NCI-H510A treated with DMSO at 0.1 percent for 48 hours (cell line): ENCODE data around the gene FBXW5.

ENCODE experiments used
- DNase-seq: peaks from one replicate; lab custom pipeline; 2025; lab: John Stamatoyannopoulos, UW

FBXW5 gene

DNA sequence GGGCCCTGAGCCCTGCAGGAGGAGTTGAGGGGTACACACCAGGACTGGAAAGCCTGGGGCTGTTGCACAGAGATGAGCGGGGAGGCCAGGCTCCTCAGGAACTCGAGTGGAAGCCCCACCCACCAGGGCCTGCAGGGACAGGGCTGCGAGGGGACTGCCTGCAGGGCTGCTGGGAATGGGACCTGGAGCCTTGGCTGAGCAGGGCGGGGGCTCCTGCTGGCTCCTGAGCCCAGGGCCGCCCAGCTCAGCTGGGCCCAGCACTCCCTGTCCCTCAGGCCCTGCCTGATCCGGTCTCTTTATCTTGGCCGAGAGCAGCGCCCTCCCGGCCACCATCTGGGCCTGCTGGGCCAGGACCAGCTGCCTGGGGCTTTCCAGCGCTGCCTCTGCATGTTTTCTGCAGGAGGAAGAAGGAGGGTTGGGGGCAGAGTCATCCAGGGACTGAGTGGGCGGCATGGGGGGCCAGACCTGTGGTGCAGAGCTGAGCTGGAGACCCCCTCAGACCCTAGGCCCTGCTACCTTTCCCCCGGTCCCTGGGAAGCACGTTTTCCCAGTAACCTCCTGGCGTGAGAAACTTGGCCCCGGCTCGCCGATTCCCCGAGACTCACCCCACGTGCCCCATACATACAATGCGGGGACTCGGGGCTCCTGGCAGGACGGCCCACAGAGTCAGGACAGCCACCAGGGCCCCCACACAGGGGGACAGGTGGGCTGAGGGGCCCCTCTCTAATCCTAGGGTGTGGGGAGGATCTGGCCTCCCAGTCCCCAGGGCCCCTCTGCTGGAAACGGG is 16.9 kb upstream of the FBXW5 start:
- DNase-seq, result no peak

- DNase-seq, result no peak
Measured at GRCh38 chr9:136960938-136961275, 16.4 kb upstream of the FBXW5 start.

GRCh38 chr9:136960212-136960937 is 15.8 kb upstream of the FBXW5 start:
- no peak for DNase-seq

DNA sequence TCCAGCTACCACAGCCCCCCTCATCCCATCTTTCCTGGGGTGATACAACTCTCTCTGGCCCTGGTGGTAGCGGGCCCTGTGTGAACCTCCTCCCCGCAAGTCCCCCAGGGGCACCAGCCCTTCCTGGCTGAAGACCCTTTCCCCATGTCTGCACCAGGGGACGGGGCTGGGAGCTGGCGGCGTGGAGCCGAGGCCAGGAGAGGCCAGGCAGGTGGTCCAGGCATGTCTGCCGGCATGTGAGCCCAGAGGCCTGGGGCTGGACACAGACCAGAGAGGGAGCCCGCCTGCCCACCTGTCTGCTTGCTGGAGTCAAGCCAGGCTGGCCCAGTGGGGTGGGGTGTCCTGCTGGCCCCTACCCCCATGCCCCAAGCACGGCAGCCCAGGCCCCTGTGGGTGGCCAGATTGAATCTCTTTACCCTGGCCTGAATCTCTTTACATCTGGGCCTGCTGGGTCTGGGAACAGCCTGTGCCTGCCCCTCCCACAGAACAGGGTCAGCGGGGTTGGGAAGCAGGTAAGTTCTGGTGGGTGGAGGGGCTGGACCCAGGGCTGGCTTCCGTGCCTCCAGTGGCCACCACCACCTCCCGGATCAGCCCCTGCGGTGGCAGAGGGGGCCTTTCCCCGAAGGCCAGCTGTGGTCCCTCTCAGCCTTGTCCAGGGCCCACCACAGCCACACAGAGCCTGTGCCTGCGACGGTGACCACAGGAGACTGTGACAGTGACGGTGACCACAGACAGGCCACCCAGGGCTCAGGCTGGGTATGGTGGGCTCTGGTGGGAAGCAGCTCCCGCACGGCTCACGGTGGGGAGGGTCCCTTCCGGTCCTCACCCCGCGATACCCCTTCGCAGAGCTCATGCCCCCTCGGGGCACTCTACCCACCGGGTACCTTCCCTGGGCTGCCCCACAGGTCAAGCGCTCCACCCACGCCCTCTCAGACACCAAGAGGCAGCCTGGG is 14.6 kb upstream of the FBXW5 start:
- no peak for DNase-seq

DNA sequence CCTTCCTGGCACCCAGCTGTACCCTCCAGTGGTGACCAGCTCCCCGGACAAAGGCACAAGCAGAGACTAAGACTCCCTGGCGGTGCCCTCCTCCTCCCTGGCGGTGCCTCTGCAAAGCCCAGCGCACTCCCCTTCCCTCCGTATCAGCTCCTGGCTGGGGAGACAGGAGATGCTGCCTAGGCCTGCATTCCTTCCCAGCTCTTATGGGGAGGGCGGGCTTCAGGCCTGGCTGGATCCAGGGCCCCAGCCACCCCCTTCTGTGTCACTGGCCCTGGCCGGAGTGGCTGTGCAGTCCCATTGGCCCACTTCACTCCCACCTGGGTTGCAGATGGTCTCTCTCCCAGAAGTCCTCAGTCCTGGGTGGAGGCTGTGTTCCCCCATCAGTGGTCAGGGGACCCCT is 13.9 kb upstream of the FBXW5 start:
- DNase-seq, result no peak

DNA sequence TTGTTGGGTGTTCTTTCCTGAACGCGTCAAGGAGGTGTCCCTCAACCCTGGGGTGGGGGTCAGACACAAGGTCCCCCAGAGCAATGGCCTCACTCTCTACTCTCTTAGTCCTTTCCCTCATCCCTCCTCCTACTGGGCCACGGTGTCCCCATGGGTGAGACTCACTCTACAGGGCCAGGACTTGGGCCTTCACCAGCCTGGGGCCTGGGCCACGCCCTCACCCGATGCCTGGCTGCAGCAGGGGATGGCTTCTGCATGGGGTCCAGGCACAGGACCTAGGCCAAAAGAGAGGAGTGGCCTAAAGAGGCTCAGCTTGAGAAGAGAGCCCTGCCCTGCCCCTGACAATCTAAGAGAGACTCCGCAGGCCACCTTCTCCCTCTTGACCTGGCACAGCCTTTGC is 13.4 kb upstream of the FBXW5 start:
- no peak for DNase-seq

DNA sequence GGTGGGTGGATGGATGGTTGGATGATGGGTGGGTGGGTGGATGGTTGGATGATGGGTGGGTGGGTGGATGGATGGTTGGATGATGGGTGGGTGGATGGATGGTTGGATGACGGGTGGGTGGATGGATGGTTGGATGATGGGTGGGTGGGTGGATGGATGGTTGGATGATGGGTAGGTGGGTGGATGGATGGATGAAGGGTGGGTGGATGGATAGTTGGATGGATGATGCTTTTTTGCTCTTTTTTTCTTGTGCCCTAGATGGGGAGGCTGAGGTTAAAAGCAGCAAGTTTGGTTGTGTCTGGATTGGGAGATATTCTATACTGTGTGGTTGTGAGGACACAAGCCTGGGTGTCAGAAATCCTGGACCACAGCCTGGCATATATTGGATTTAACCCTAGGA is 12.9 kb upstream of the FBXW5 start:
- no peak for DNase-seq

- no peak for DNase-seq
Measured at GRCh38 chr9:136956604-136957003, 12.1 kb upstream of the FBXW5 start.

DNA sequence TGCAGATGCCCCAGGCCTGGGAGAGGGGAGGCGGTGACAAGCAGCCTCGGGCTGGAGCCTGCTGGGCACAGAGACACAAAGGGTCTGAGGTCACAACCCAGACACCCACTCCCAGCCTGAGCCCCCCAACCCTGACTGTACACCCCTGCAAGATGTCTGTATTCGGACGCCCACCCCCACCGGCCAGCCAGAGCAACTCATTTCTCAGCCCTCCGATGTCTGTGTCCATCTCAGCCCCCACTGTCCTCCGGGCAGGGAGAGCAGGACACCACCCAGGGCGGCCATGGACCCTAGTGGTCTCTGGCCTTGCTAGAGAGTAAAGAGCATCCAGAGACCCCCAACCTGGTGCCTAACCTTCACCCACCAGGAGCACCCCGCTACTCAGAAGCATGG is 11.4 kb upstream of the FBXW5 start:
- DNase-seq, result no peak

GRCh38 chr9:136955202-136955942 is 10.8 kb upstream of the FBXW5 start:
- no peak for DNase-seq

- DNase-seq, result no peak
Measured at GRCh38 chr9:136954270-136955083, 9.9 kb upstream of the FBXW5 start.

DNA sequence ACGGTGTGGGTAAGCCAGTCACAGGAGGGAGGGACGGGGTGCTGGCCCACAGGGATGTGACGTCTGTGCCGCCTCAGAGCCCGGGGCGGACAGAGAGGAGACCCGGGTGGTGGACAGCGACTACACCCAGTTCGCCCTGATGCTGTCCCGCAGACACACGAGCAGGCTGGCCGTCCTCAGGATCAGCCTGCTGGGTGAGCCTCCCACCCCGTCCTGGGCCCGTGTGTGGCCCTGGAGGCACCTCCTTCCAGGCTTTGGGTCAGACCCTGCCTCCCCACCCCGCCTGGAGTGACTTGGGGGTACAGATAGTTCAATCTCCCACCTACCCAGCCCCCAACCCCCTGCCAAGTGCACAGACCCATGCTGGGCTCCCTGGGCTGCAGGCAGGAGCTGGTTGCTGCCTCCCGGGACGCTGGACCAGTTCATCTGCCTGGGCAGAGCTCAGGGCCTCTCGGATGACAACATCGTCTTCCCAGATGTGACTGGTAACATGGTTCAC is 9.3 kb upstream of the FBXW5 start:
- DNase-seq, result no peak

- no peak for DNase-seq
Measured at GRCh38 chr9:136952876-136953770, 8.6 kb upstream of the FBXW5 start.

DNA sequence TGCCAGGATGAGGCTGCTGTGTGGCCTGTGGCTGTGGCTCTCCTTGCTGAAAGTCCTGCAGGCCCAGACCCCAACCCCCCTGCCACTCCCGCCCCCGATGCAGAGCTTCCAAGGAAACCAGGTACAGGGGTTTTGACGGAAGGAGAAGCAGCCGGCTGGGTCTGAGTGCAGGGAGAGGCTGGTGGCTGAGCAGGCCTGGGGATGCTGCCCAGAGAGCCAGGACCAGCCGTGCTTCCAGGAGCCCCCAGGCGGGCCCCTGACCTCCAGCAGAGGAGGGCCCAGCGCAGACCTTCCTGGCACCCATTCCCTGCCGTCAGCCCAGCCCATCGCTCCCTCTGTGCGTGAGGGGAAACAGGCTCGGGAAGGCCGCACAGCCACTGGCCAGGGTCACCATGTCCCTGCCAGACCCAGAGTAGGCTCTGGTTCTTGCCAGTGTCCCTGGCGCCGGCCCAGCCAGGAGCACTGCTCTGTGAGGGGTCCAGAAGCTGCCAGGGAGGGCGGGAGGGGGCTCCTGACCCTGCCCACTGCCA is 7.8 kb upstream of the FBXW5 start:
- no peak for DNase-seq

DNA sequence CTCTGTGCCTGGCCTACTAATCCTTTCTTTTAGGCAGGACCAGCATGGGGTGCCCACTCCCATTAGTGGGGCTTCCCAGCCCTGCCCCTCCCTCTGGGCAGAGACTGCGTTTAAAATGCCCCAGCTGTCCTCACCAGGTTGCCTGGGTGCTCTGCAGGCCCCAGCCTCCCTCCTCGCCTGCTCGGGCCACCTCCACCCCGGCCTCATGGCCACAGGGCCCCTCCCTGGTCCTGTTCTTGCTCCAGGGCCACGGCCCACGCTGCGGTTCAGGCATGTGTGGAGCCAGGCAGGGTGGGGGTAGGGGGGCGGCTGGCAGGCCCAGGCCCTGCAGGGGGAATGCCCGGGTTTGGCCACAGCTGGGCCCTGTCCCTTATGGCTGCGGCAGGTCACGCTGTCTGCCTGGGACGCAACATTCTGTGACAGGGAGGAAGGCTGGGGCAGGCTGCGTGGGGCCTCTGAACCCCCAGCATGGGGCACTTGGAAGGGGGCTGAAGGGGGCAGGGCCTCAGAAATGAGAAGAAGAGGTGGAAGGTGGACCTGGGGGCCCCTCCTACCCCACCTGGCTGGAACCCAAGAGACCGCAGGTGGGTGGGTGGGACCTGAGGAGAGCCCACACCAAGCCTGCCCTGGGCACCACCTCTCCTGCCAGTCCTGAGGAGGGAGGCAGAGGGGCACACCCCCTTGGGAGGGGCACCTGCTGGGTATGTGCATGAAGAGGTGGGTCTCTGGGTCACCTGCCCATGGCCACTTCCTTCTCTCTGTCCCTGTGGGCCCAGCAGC is 7.2 kb upstream of the FBXW5 start, which contains the start of gene LCN12:
Gene LCN12, plus strand, starts transcription at position 733 of the 780 bp plus-strand sequence. CDS start 55 bp downstream, outside the sequence.
- DNase-seq, result peak; percentile 20

DNA sequence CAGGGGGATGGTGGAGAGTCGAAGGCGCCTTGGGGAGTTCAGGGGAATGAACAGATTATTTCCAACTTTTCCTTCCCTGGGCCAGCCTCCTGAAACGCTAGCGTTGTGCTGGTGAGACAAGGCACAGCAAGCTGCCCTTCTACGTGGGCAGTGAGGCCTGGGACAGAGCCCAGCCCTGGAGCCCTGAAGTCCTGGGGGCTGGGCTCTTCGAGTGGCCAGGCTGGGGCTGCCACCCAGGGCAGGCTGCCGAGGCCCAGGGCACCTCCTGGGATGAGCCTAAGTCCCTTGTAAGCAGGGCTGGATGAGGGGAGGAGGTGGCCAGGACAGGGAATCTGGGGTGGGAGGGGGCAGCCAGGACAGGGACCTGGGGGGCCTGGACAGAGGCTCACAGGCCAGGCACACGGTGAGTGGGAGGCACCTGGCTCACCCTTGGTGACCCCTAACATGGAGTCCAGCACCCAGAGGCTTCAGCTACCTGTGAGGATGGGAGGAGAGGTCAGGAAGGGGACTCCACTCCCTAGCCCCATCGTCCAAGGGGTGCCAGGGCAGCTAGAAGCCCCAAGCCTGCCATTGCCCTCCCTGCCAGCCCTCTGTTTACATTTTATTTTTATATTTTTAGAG is 6.2 kb upstream of the FBXW5 start:
- DNase-seq, result no peak

GRCh38 chr9:136949817-136950655 is 5.5 kb upstream of the FBXW5 start:
- peak; percentile 93 for DNase-seq
